ENCODE measurements around the gene RSPRY1. TPM values are rescaled to one million over a fixed set of nuclear protein-coding genes. Genes with fewer than 3 reads are reported as not detected.
A peak's percentile ranks its signal among the peaks of the same experiment; 100 is the strongest.

Gene RSPRY1
- total RNA-seq, 1 donor from 2014 or later, result 76.8 TPM

- Mint-ChIP-seq H3K36me3 (ENCODE audit: low read depth, unreplicated experiment) (no peaks in the 10 kb centered on the region), H3K27ac (ENCODE audit: unreplicated experiment) (peak overlapping the region; percentile 96), H3K4me3 (ENCODE audit: unreplicated experiment) (no peak overlapping the region), H3K9me3 (ENCODE audit: unreplicated experiment) (no peaks in the 10 kb centered on the region), H3K4me1 (ENCODE audit: low read depth, unreplicated experiment) (peaks cover 59% of the 10 kb centered on the region), H3K27me3 (ENCODE audit: low read depth, unreplicated experiment) (no peaks in the 10 kb centered on the region)
- DNase-seq (ENCODE audit: low read depth) (peak; percentile 76), FAIRE-seq (peak; percentile 64)
- Histone ChIP-seq H3K4me1 (ENCODE audit: insufficient read depth, low read length) (peaks cover 65% of the 10 kb centered on the region), H3K27ac (ENCODE audit: low read depth, low read length) (peak overlapping the region; percentile 94), H3K36me3 (ENCODE audit: insufficient read depth, low read length) (no peaks in the 10 kb centered on the region), H3K4me2 (ENCODE audit: low read length) (peak overlapping the region; percentile 77), H2AFZ (ENCODE audit: low read depth, low read length) (no peak overlapping the region), H3K4me3 (ENCODE audit: insufficient read depth, low read depth, low read length) (no peak overlapping the region), H3K9ac (ENCODE audit: low read length) (peak overlapping the region; percentile 78), H3K79me2 (ENCODE audit: insufficient read depth, low read length) (peaks cover 91% of the 10 kb centered on the region), H4K20me1 (ENCODE audit: insufficient read depth, low read length) (peaks cover 20% of the 10 kb centered on the region), H3K27me3 (ENCODE audit: insufficient read depth, low read length) (no peaks in the 10 kb centered on the region), H3K9me3 (ENCODE audit: insufficient read depth, low read depth, low read length) (no peaks in the 10 kb centered on the region)
- no peak for TF ChIP-seq EZH2 (IDR thresholded peaks at IDR 0.05; ENCODE audit: insufficient read depth, low read length)
- no peak for TF ChIP-seq CTCF (IDR thresholded peaks at IDR 0.05; ENCODE audit: insufficient read depth, low read depth, low read length)
Observed at GRCh38 chr16:57192720-57193486, 6.8 kb downstream of the RSPRY1 start.

- Mint-ChIP-seq H3K4me1 (ENCODE audit: low read depth, unreplicated experiment) (peaks cover 64% of the 10 kb centered on the region), H3K9me3 (ENCODE audit: unreplicated experiment) (no peaks in the 10 kb centered on the region), H3K27me3 (ENCODE audit: low read depth, unreplicated experiment) (no peaks in the 10 kb centered on the region), H3K36me3 (ENCODE audit: low read depth, unreplicated experiment) (peaks cover 6% of the 10 kb centered on the region), H3K27ac (ENCODE audit: unreplicated experiment) (peak overlapping the region; percentile 96), H3K4me3 (ENCODE audit: unreplicated experiment) (peak overlapping the region; percentile 62)
- FAIRE-seq, result peak; percentile 89
- TF ChIP-seq EZH2 (IDR thresholded peaks at IDR 0.05; ENCODE audit: insufficient read depth, low read length) (no peak), CTCF (IDR thresholded peaks at IDR 0.05; ENCODE audit: insufficient read depth, low read depth, low read length) (no peak)
- Histone ChIP-seq H4K20me1 (ENCODE audit: insufficient read depth, low read length) (peaks cover 18% of the 10 kb centered on the region), H3K4me2 (ENCODE audit: low read length) (peak overlapping the region; percentile 77), H3K36me3 (ENCODE audit: insufficient read depth, low read length) (no peaks in the 10 kb centered on the region), H3K9ac (ENCODE audit: low read length) (peak overlapping the region; percentile 78), H2AFZ (ENCODE audit: low read depth, low read length) (no peak overlapping the region), H3K27ac (ENCODE audit: low read depth, low read length) (peak overlapping the region; percentile 94), H3K9me3 (ENCODE audit: insufficient read depth, low read depth, low read length) (no peaks in the 10 kb centered on the region), H3K4me3 (ENCODE audit: insufficient read depth, low read depth, low read length) (peak overlapping the region; percentile 30), H3K79me2 (ENCODE audit: insufficient read depth, low read length) (peaks cover 89% of the 10 kb centered on the region), H3K4me1 (ENCODE audit: insufficient read depth, low read length) (peaks cover 64% of the 10 kb centered on the region), H3K27me3 (ENCODE audit: insufficient read depth, low read length) (no peaks in the 10 kb centered on the region)
- peak; percentile 94 for DNase-seq (ENCODE audit: low read depth)
Observed at GRCh38 chr16:57194512-57194911, 8.4 kb downstream of the RSPRY1 start.

GRCh38 chr16:57196286-57196685 lies 10.2 kb downstream of the RSPRY1 start:
- FAIRE-seq (no peak), DNase-seq (ENCODE audit: low read depth) (no peak)
- Histone ChIP-seq H3K4me1 (ENCODE audit: insufficient read depth, low read length) (peaks cover 54% of the 10 kb centered on the region), H3K79me2 (ENCODE audit: insufficient read depth, low read length) (peaks cover 73% of the 10 kb centered on the region), H3K4me2 (ENCODE audit: low read length) (no peak overlapping the region), H2AFZ (ENCODE audit: low read depth, low read length) (no peak overlapping the region), H3K27me3 (ENCODE audit: insufficient read depth, low read length) (no peaks in the 10 kb centered on the region), H3K9me3 (ENCODE audit: insufficient read depth, low read depth, low read length) (no peaks in the 10 kb centered on the region), H3K36me3 (ENCODE audit: insufficient read depth, low read length) (no peaks in the 10 kb centered on the region), H4K20me1 (ENCODE audit: insufficient read depth, low read length) (peaks cover 4% of the 10 kb centered on the region), H3K27ac (ENCODE audit: low read depth, low read length) (peak overlapping the region; percentile 41), H3K4me3 (ENCODE audit: insufficient read depth, low read depth, low read length) (no peak overlapping the region), H3K9ac (ENCODE audit: low read length) (no peak overlapping the region)
- peaks cover 50% of the 10 kb centered on the region for H3K4me1 Mint-ChIP-seq (ENCODE audit: low read depth, unreplicated experiment)
- H3K9me3 Mint-ChIP-seq (ENCODE audit: unreplicated experiment), result no peaks in the 10 kb centered on the region
- peak overlapping the region; percentile 85 for H3K27ac Mint-ChIP-seq (ENCODE audit: unreplicated experiment)
- H3K36me3 Mint-ChIP-seq (ENCODE audit: low read depth, unreplicated experiment), result peaks cover 9% of the 10 kb centered on the region
- no peaks in the 10 kb centered on the region for H3K27me3 Mint-ChIP-seq (ENCODE audit: low read depth, unreplicated experiment)
- TF ChIP-seq CTCF (IDR thresholded peaks at IDR 0.05; ENCODE audit: insufficient read depth, low read depth, low read length) (no peak), EZH2 (IDR thresholded peaks at IDR 0.05; ENCODE audit: insufficient read depth, low read length) (no peak)
- H3K4me3 Mint-ChIP-seq (ENCODE audit: unreplicated experiment), result no peak overlapping the region
